Measurements from ENCODE around the gene TOP3A. TPM values are rescaled to one million over a fixed set of nuclear protein-coding genes. Genes with fewer than 3 reads are reported as not detected.

TOP3A gene
- total RNA-seq, 3 donors from 2014 or later (not counting 1 experiment from before 2014, with no cell fraction given): 38.1 to 59.7 (median 53.2) TPM

- no peak for TF ChIP-seq CTCF (IDR thresholded peaks at IDR 0.05)
- Histone ChIP-seq H3K27ac (ENCODE audit: low read length) (no peak overlapping the region), H3K27me3 (ENCODE audit: control insufficient read depth, insufficient read depth, low read length) (no peaks in the 10 kb centered on the region), H3K4me3 (ENCODE audit: low read length) (no peak overlapping the region), H3K9me3 (ENCODE audit: control insufficient read depth, insufficient read depth, low read length) (no peaks in the 10 kb centered on the region), H3K4me1 (ENCODE audit: control insufficient read depth, insufficient read depth, low read length) (peaks cover 15% of the 10 kb centered on the region), H3K36me3 (ENCODE audit: control insufficient read depth, insufficient read depth, low read length) (peaks cover 69% of the 10 kb centered on the region)
- Mint-ChIP-seq H3K36me3 (no peaks in the 10 kb centered on the region), H3K4me3 (no peak overlapping the region), H3K27me3 (ENCODE audit: low read depth in 2 of 2) (no peaks in the 10 kb centered on the region), H3K27ac (no peak overlapping the region), H3K4me1 (peaks cover 4 to 13% of the 10 kb centered on the region in 2 donors), H3K9me3 (no peaks in the 10 kb centered on the region)
- ATAC-seq: no peak
- intact Hi-C loops (cut with micrococcal nuclease): no loop called here
- WGBS (ENCODE audit: insufficient coverage): 94% methylated on average over 2 of the region's 2 CpGs
- no peak for DNase-seq
These were observed 12.3 kb upstream of the TOP3A start for GRCh38 chr17:18327093-18327492.

GRCh38 chr17:18326572-18326971 is 11.8 kb upstream of the TOP3A start:
- DNase-seq (no peak), ATAC-seq (no peak)
- Mint-ChIP-seq H3K9me3 (no peaks in the 10 kb centered on the region), H3K4me3 (no peak overlapping the region), H3K27me3 (ENCODE audit: low read depth in 2 of 2) (no peaks in the 10 kb centered on the region), H3K36me3 (no peaks in the 10 kb centered on the region), H3K4me1 (peaks cover 3 to 9% of the 10 kb centered on the region in 2 donors), H3K27ac (no peak overlapping the region)
- no peak for TF ChIP-seq CTCF (IDR thresholded peaks at IDR 0.05)
- H3K9me3 ChIP-seq (ENCODE audit: control insufficient read depth, insufficient read depth, low read length): no peaks in the 10 kb centered on the region
- H3K4me3 ChIP-seq (ENCODE audit: low read length): no peak overlapping the region
- no peak overlapping the region for H3K27ac ChIP-seq (ENCODE audit: low read length)
- 99% methylated on average over 6 of the region's 6 CpGs for WGBS (ENCODE audit: insufficient coverage)
- peaks cover 66% of the 10 kb centered on the region for H3K36me3 ChIP-seq (ENCODE audit: control insufficient read depth, insufficient read depth, low read length)
- no peaks in the 10 kb centered on the region for H3K27me3 ChIP-seq (ENCODE audit: control insufficient read depth, insufficient read depth, low read length)
- H3K4me1 ChIP-seq (ENCODE audit: control insufficient read depth, insufficient read depth, low read length): peaks cover 10% of the 10 kb centered on the region
- intact Hi-C loops (cut with micrococcal nuclease): no loop called here

- peaks cover 69% of the 10 kb centered on the region for H3K36me3 ChIP-seq (ENCODE audit: control insufficient read depth, insufficient read depth, low read length)
- ATAC-seq: no peak
- H3K27ac Mint-ChIP-seq: no peak overlapping the region
These were observed 11.2 kb upstream of the TOP3A start for GRCh38 chr17:18326039-18326438.

More at GRCh38 chr17:18326039-18326438, 11.2 kb upstream of the TOP3A start:
- Mint-ChIP-seq H3K27me3 (ENCODE audit: low read depth in 2 of 2) (no peaks in the 10 kb centered on the region), H3K9me3 (no peaks in the 10 kb centered on the region), H3K36me3 (no peaks in the 10 kb centered on the region), H3K4me1 (peaks cover 5 to 10% of the 10 kb centered on the region in 2 donors), H3K4me3 (no peak overlapping the region)
- H3K27ac ChIP-seq (ENCODE audit: low read length): no peak overlapping the region
- H3K27me3 ChIP-seq (ENCODE audit: control insufficient read depth, insufficient read depth, low read length): no peaks in the 10 kb centered on the region
- H3K4me3 ChIP-seq (ENCODE audit: low read length): no peak overlapping the region
- H3K9me3 ChIP-seq (ENCODE audit: control insufficient read depth, insufficient read depth, low read length): no peaks in the 10 kb centered on the region
- no peak for TF ChIP-seq CTCF (IDR thresholded peaks at IDR 0.05)
- peaks cover 7% of the 10 kb centered on the region for H3K4me1 ChIP-seq (ENCODE audit: control insufficient read depth, insufficient read depth, low read length)
- WGBS (ENCODE audit: insufficient coverage): 95% methylated on average over 2 of the region's 2 CpGs
- DNase-seq: no peak
- intact Hi-C loops (cut with micrococcal nuclease): no loop called here

Data from natural killer cell (primary cell).